ENCODE results near the gene SMIM41.
A peak's percentile ranks its signal among the peaks of the same experiment; 100 is the strongest.

The SMIM41 gene

DNA sequence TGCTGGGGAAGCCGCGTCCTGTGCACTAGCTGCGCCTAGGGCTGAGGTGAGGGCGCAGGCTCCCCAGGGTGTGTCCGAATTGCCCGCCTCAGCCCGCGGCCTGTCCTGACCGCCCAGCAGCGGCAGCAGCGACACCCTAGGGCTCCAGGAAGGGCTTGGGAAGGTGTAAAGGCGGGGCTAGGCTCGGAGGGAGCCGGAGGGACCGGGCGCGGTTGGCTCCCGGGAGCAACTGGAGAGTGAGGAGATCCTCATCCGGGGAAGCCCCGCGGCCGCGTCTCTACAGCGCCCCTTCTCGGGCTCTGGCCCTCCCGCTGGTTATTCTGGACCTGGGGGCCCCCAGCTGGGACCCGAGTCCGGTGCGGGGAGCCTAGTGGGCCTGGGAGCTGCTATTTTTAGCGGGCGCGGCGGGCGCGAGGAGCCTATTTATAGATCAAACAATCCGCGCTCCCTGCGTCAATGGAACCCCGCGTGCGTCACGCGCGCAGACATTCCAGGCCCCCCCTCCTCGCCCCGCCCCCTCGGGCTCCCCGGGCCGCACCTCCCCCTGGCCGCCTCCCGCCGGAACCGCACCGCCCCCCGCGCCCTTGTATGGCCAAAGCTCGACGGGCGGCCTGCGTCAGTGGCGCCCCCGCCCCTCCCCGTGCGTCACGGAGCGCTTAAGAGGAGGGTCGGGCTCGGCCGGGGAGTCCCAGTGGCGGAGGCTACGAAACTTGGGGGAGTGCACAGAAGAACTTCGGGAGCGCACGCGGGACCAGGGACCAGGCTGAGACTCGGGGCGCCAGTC, 28.6 kb upstream of the SMIM41 start, which contains the start of gene NR4A1:
Gene NR4A1 (plus strand): TSS at position 685 of the 784 bp plus-strand sequence. CDS start 2,887 bp downstream, outside the sequence.
- DNase-seq: peak; percentile 99

DNA sequence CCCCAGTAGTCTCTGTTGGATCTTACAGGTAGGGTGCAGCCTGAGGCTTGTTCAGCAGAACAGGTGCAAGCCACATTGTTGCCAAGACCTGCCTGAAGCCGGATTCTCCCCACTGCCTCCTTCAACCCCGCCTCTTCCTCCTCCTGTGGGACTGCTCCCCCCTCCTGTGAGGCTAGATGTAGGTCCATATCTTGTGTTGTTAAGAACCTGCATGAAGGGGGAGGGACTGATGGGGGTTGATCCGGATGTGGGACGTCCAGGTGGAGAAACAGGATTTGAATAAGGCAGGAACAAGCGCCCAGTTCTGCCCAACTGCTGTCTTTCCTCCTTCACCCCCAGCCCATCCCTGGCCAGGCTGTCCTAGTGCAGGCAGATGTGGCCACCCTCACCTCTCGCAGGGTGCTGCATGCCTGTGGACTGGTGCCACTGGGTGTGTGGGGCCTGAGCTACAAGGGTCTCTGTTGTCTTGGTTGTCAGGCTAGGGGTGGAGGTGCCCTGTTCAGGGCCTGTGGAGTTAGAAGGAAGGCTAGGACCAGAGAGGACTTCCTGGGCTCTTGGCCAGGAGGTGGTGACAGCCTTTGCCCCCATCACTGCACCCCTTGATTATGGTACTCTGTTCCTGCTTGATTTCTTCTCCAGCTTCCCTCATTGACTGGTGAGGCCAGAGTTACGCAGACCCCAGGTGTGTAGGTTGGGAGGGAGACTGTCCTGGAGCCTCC, 26.9 kb upstream of the SMIM41 start:
- DNase-seq: peak in 1 of 2 experiments; percentile 36

DNA sequence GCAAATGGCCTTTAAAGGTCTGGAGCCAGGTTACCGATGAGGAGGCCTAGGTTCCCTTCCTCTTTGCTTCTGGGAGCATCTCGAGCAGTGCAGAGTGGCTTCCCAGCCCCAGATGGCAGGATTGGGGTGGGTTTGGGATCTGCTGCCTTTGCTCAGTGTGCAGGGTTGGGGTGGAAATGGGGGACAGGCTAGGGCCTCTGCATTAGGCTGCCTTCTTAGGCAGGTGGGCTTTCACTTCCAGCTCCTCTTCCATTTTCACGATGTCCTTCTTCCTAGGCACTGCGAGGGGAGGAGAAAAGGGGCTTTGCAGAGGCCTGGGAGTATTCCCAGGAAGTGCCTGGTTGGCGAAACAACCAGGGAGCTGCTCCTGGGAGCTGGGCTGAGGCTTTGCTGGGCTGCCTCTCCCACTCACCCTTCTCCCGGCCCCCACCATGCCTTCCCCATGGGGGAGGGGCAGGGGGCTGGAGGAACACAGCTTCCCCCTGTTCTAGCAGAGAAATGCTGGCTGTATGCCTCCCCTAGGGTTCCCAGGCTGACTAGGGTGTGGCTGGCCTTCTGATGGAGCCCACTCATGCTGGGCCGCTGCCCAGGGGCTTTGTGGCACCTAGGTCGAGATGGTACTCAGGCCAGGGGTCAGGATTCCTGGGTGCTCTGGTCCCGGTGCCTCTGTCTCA, 25.8 kb upstream of the SMIM41 start:
- DNase-seq: no peak

DNA sequence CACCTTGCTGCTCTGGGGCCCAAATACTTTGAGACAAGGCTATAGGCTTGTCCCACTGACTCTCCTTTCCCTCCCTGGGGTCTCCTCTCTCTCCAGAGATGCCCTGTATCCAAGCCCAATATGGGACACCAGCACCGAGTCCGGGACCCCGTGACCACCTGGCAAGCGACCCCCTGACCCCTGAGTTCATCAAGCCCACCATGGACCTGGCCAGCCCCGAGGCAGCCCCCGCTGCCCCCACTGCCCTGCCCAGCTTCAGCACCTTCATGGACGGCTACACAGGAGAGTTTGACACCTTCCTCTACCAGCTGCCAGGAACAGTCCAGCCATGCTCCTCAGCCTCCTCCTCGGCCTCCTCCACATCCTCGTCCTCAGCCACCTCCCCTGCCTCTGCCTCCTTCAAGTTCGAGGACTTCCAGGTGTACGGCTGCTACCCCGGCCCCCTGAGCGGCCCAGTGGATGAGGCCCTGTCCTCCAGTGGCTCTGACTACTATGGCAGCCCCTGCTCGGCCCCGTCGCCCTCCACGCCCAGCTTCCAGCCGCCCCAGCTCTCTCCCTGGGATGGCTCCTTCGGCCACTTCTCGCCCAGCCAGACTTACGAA, 25.2 kb upstream of the SMIM41 start:
- DNase-seq: no peak

DNA sequence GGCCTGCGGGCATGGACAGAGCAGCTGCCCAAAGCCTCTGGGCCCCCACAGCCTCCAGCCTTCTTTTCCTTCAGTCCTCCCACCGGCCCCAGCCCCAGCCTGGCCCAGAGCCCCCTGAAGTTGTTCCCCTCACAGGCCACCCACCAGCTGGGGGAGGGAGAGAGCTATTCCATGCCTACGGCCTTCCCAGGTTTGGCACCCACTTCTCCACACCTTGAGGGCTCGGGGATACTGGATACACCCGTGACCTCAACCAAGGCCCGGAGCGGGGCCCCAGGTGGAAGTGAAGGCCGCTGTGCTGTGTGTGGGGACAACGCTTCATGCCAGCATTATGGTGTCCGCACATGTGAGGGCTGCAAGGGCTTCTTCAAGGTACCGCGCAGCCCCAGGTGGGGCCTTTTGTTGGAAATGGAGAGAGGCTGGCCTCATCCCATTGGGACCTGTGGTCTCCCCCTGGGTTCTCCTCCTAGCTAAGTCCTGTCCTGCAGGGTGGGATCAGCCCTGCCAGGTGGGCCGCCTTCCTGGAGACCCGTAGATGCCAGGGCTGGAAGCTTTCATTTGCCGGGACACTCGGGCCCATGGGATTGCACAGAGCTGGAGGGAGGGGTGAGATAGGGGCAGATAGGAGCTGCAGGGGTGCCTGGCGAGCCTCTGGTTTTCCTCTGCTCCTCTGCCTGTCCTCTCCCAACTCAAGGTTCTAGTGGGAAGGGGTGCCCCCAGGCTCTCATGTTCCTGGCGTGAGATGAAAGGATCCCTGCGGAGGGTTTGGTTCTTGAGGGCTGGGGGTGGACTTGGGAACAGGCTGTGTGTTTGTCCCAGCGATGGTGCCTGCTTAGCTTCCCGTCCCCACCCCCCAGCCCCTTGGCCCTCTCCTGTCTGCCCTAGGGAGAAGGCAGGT, 24.4 kb upstream of the SMIM41 start:
- no peak for DNase-seq

DNA sequence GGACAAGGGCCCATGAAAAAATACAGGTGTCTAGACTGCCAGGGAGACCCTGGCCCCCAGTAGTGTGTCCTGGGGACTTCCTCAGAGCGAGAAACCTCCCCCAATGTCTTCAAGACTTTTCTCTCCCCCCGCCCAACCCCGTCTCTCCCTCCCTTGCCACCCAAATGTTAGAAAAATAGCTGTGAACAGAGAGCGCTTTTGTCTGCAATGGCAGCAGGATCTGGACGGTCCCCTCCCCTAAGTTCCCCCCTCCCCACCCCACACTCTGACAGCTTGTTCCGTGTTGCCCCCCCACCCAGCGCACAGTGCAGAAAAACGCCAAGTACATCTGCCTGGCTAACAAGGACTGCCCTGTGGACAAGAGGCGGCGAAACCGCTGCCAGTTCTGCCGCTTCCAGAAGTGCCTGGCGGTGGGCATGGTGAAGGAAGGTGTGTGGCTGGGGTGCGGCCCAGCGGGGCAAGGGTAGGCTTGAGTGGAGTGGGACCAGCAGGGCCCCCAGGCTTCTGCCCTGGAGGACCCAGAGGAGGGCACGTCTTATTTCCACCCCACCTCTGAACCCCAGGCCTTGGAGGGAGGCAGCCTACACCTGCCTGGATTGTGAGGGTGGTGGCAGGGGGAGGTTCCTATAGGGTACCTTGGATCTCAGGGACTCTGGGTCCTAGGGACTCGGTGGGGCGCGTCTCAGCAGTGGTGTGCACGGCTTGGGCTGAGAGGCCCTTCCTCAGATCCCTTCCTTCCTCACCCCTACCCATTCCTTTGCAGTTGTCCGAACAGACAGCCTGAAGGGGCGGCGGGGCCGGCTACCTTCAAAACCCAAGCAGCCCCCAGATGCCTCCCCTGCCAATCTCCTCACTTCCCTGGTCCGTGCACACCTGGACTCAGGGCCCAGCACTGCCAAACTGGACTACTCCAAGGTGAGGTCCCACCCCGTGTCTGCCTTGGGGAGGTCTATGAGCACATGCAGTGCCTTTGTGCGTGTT, 23.5 kb upstream of the SMIM41 start:
- DNase-seq: no peak

DNA sequence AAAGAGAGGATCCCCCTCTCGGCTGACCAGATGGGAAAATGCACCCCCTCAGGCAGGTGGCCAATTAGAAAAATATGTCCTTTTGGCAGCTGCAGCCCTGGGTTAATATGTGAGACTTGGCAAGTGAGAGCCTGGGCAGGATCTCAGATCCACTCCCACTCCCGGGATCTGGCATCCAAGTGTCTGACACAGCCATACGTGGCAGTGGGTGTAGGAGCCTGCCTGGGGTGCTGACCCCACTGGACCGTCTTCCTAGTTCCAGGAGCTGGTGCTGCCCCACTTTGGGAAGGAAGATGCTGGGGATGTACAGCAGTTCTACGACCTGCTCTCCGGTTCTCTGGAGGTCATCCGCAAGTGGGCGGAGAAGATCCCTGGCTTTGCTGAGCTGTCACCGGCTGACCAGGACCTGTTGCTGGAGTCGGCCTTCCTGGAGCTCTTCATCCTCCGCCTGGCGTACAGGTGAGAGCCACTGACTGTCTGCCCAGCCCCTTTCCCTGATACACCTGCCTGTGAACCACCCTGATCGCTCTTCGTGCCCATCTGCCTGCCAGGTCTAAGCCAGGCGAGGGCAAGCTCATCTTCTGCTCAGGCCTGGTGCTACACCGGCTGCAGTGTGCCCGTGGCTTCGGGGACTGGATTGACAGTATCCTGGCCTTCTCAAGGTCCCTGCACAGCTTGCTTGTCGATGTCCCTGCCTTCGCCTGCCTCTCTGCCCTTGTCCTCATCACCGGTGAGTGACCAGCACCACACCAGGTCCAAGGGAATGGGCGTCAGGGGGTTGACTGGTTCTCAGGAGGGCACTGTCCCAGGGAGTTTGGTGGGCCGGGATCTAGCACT, 22.5 kb upstream of the SMIM41 start:
- no peak for DNase-seq

DNA sequence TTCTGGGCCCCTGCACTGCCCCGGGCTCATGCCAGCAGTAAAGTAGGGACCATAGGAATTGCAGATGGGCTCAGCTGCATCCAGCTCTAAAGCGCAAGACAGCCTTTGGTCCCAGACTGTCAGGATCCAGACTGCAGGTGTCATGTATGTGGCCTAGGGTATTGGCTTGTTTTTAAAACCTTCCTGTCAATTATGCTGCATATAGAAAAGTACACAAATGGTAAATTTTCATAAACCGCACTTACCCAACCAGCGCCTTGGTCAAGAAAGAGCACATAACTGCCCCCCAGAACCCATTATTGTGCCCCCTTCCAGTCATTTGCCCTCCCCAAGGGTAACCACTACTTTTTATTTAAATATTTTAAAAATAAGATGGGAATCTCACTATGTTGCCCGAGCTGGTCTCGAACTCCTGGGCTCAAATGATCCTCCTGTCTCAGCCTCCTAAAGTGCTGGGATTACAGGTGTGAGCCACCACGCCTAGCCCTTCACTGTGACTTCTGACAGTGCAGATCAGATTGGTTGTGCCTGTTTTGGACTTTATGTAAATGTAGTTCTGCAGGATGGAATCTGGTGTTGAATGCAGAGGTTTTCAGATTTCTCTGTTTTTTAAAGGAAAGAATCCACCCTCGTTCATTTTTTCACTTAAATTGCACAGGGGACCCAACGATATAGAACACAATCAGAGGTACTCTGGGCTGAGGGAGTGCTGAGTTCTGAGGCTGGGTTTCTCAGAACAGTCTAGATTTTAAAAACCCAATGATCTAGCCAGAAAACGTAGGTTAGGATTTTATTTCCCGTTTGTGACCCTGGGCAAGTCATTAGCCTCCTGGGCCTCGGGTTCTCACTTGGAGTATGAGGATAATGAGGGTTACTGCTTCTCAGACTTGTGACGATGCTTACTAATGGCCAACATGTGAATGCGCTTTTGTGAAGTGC, 21.6 kb upstream of the SMIM41 start:
- DNase-seq: no peak

DNA sequence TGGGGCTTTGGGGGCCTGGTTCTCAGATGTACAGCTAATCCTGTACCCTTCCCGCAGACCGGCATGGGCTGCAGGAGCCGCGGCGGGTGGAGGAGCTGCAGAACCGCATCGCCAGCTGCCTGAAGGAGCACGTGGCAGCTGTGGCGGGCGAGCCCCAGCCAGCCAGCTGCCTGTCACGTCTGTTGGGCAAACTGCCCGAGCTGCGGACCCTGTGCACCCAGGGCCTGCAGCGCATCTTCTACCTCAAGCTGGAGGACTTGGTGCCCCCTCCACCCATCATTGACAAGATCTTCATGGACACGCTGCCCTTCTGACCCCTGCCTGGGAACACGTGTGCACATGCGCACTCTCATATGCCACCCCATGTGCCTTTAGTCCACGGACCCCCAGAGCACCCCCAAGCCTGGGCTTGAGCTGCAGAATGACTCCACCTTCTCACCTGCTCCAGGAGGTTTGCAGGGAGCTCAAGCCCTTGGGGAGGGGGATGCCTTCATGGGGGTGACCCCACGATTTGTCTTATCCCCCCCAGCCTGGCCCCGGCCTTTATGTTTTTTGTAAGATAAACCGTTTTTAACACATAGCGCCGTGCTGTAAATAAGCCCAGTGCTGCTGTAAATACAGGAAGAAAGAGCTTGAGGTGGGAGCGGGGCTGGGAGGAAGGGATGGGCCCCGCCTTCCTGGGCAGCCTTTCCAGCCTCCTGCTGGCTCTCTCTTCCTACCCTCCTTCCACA, 20.7 kb upstream of the SMIM41 start:
- DNase-seq: no peak

DNA sequence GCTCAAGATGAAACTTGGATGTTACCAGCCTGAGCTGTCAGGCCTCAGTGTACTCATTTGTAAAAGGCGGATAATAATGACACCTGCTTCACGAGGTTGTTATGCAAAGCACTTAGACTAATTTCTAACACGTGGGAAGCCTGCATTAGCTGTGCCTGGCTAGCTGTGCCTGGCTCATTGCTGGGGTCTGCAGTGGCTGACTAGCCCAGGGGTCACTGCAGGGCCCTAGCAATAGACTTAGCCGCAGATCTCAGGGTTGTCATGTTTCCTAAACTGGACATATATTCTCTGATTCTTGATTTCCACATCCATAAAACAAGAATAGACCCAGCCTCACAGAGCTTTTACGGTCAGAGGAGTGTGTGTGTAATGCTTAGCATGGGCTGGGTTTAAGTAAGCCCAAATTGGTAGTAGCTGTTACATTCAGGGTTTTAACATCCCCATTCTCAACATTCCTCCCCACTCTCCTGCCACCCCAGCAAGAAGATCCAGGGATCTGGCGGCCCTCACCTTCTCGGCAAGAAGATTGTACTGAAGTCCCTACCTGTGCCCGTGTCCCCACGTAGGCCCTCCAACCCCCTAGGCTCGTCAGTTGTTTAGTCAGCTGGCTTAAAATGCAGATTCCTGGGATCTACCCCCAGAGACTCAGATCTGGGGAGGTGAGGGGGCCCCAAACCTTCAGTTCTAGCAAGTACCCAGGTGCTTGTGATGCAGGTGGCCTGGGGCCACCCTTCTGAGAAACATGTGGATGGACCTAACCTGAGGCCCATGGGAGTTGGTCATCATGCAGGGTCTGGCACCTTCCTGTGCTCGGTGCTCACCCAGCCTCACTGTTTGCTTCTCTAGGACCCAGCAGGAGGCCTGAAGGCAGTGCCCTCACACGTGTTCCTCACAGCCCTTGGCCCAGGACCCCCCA, 19.7 kb upstream of the SMIM41 start:
- DNase-seq: no peak

DNA sequence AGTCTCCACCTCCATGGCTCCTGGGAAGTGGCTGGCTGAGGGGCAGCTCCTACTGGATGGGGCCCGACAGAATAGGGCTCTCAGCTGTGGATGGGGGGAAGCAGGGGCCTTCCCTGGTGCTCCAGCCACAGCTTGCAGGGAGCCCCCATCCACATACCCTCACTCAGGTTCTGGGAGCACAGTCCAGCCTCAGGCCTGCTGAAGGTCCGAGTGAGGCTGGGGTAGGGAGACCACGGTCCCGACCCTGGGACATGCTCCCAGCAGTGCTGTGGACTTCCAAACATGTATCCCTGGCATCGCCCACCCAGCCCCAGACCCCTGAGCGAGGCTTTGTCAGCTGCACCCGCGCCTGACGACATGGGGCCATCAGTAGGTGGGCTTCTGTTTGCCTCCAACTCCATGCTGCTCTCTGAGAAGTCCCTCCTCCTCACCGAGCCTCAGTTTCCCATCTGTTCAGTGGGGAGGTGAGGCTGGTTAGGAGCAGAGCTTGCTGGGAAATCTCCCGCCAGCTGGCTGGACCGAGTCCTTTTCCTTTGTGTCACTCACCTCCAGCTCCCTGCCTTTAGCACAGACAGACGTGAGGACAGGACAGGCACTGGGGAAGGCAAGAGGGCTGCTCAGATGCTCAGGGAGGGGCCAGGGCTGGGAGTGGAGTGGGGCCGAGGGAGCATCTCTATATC, 18.9 kb upstream of the SMIM41 start:
- no peak for DNase-seq

DNA sequence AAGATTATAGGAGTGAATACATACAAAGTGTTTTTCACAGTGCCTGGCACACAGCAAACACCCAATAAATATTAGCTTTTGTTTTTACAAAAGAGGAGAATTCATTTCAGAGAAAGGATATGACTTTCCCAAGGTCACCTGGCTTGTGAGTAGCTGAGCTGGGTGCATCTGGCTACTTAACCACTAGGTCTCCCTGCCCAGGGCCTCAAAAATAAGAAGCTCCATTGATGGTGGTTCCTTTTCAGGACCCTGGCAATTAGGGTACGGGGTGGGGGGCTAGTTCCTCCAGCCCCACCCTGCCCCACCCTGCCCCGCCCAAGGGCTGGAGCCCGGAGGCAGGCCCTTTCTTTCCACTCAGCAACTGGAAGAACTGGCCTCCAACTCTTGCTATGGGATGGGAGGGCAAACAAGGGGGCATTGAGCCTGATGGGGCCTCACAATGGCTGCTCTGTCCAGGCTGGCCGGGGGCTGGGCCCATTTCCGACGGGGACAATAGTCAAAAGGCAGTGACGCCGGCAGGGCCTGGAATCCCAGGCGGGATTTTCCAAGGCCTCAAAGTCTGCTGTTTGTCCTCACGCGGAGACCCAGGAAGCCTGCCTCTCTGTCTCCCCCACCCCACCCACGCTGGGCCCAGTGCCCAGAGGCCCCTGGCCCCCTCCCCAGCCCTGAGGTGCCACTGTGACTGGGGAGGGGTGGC, 17.9 kb upstream of the SMIM41 start:
- DNase-seq: no peak

DNA sequence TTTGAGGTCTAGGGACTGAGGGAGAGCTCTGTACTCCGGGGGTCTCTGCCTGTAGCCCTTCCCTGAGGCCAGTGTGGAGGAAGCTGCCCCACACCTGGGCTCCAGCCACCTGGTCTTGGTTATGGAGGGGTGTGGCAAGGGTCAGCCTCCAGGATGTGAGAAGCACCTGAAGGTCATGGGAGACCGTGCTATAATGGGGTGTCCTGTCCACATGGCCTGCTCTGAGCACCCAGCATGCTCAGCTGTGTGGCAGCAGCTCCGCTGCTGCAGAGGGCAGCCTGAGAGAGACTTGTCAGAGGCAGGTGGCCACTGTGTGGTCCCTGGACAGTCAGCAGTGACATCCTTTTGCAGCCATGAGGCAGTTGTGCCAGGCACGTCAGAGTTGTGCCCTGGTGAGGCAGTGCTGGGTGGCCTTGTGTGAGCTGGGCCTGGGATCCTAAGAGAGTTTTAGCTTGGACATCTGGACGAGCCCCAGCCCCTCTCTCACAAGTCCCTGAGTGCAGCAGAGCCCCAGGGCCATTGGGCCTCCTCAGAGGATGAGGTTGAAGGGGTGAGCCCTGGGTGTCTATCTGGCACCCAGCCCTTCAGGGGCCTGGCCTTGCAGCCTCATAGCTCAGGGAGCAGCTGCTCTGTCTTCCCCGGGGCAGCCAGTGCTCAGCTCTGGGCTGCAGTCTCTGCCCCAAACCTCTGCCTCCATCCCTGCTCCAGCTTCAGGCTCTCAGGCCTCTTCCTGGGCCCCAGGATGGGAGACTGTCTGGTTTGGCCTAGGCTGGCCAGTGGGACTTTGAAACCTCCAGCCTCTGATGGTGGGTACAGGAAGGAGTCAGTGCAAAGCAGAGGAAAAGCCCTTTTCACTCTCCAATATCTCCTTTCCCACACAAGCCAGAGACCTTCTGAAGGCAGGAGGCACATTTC, 17.1 kb upstream of the SMIM41 start:
- DNase-seq: no peak

DNA sequence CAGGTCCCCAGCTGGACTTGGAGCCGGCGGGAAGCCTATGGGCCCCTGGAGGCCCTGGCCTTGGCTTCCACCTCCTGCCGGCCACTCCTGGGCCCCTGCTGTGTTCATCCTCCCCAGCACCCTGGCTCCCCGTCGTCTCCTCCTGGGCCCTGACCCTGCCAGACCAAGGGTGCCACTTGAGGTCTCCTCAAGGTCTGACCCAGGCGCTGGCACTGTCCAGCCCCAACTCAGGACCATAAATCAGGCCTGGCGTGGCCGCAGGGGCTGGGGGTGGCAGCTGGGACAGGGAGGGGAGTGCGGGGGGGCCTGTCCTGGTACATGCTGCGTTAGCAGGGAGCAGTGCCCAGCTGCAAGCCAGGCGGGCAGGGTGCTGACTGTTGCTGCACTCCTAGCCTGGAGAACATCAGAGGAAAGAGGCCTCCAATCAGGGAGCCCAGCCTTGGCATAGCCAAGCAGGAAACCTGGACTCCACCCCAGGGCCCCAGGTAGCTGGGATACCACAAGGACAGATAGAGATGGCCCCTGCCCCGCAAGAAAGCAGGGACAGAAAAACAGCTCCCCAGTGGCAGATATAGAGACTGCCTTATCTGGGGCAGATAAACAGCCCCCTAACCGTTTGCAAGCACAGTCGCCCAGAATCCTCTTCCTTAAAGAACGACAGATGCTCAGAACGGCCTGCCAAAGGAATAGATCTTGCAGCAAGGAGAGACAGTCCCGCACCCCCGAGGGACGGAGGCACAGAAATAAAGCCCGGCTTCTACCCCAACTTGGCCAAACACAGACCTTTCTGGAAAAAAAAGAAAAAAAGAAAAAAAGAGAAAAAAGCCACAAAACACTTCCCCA, 16.2 kb upstream of the SMIM41 start:
- no peak for DNase-seq

Data from activated CD4-positive, alpha-beta T cell treated with anti-CD3 and anti-CD28 coated beads, Interleukin-2, amount 50 U/mL, for 48 hours (primary cell).